Type B pancreatic cell (in vitro differentiated cells): ENCODE results near the gene CD101. TPM values are rescaled to one million over a fixed set of nuclear protein-coding genes. Genes with fewer than 3 reads are reported as not detected.

Source experiments
- DNase-seq: peaks from one replicate; pipeline ENCODE4 v3.0.0; 2021; ENCODE audit warnings: mixed read lengths; ENCODE audit not compliant: unreplicated experiment; ENCODE audit errors: extremely low spot score
- H3K27ac Mint-ChIP-seq: 2 replicates; pipeline ENCODE4 v1.8.0; 2021; ENCODE audit warnings: mild to moderate bottlenecking, mixed read lengths
- H3K27me3 Mint-ChIP-seq: 2 replicates; pipeline ENCODE4 v1.8.0; 2021; ENCODE audit warnings: mixed read lengths
- H3K36me3 Mint-ChIP-seq: 2 replicates; pipeline ENCODE4 v1.8.0; 2021; ENCODE audit warnings: mixed read lengths
- H3K4me1 Mint-ChIP-seq: one replicate; pipeline ENCODE4 v1.8.0; 2021; ENCODE audit warnings: mixed read lengths; ENCODE audit not compliant: unreplicated experiment
- H3K4me3 Mint-ChIP-seq: 2 replicates; pipeline ENCODE4 v1.8.0; 2021; ENCODE audit warnings: mild to moderate bottlenecking, mixed read lengths
- H3K9me3 Mint-ChIP-seq: 2 replicates; pipeline ENCODE4 v1.8.0; 2021; ENCODE audit warnings: mixed read lengths
- CTCF ChIP-seq: fragments of 200-600 bp; sonication (generic); conservative IDR thresholded peaks from 2 replicates; pipeline ENCODE4 v1.5.0; 2021; ENCODE audit warnings: antibody characterized with exemption, mild to moderate bottlenecking
- long read RNA-seq: library from polyadenylated mRNA; unstranded; transcript quantifications from one replicate; pipeline ENCODE4 v2.0.0, GENCODE V29; 2020
- total RNA-seq: library from RNA; stranded (reverse); gene quantifications from 2 replicates; pipeline ENCODE4 v1.2.1, GENCODE V29; 2021; ENCODE audit warnings: low replicate concordance

CD101 gene
- total RNA-seq: 1.1 and 4.4 TPM in 2 replicates
- long read RNA-seq, partial matches to known transcripts: 1 of 1 reads
- long read RNA-seq, other reads (novel, unspliced or antisense): 0 of 1 reads

GRCh38 chr1:117001254-117001927 is at the start of gene CD101:
TSS of gene CD101 (plus strand) at chr1:117001760. CDS start at chr1:117001818, 58 bp downstream.
- H3K4me1 Mint-ChIP-seq: peaks cover 24% of the 10 kb centered on the region
- no peaks in the 10 kb centered on the region for H3K27me3 Mint-ChIP-seq
- H3K36me3 Mint-ChIP-seq: peaks cover 20% of the 10 kb centered on the region
- DNase-seq: no peak
- H3K9me3 Mint-ChIP-seq: peaks cover 13% of the 10 kb centered on the region
- H3K27ac Mint-ChIP-seq: no peak within 1 kb of the TSS
- TF ChIP-seq CTCF: no peak
- H3K4me3 Mint-ChIP-seq: no peak within 1 kb of the TSS

GRCh38 chr1:116952738-116953275 is 48.8 kb upstream of the CD101 start:
- H3K4me1 Mint-ChIP-seq: peaks cover 40% of the 10 kb centered on the region
- DNase-seq: no peak
- no peaks in the 10 kb centered on the region for H3K9me3 Mint-ChIP-seq
- H3K27me3 Mint-ChIP-seq: no peaks in the 10 kb centered on the region
- no peak overlapping the region for H3K4me3 Mint-ChIP-seq
- peaks cover 25% of the 10 kb centered on the region for H3K36me3 Mint-ChIP-seq
- H3K27ac Mint-ChIP-seq: no peak overlapping the region
- no peak for TF ChIP-seq CTCF

GRCh38 chr1:116954440-116954839 is 47.1 kb upstream of the CD101 start:
- H3K9me3 Mint-ChIP-seq: no peaks in the 10 kb centered on the region
- H3K27me3 Mint-ChIP-seq: no peaks in the 10 kb centered on the region
- TF ChIP-seq CTCF: no peak
- H3K36me3 Mint-ChIP-seq: peaks cover 30% of the 10 kb centered on the region
- peaks cover 33% of the 10 kb centered on the region for H3K4me1 Mint-ChIP-seq
- no peak overlapping the region for H3K4me3 Mint-ChIP-seq
- no peak for DNase-seq
- H3K27ac Mint-ChIP-seq: no peak overlapping the region

GRCh38 chr1:116956378-116956777 is 45.2 kb upstream of the CD101 start:
- H3K36me3 Mint-ChIP-seq: peaks cover 32% of the 10 kb centered on the region

GRCh38 chr1:116957646-116958045 is 43.9 kb upstream of the CD101 start:
- no peak overlapping the region for H3K4me3 Mint-ChIP-seq
- no peak for DNase-seq
- no peak overlapping the region for H3K27ac Mint-ChIP-seq
- H3K36me3 Mint-ChIP-seq: peaks cover 24% of the 10 kb centered on the region
- no peaks in the 10 kb centered on the region for H3K9me3 Mint-ChIP-seq
- TF ChIP-seq CTCF: no peak
- H3K27me3 Mint-ChIP-seq: no peaks in the 10 kb centered on the region
- H3K4me1 Mint-ChIP-seq: peaks cover 8% of the 10 kb centered on the region

More at GRCh38 chr1:116956378-116956777, 45.2 kb upstream of the CD101 start:
- TF ChIP-seq CTCF: no peak
- no peaks in the 10 kb centered on the region for H3K27me3 Mint-ChIP-seq
- no peaks in the 10 kb centered on the region for H3K9me3 Mint-ChIP-seq
- no peak for DNase-seq
- H3K4me1 Mint-ChIP-seq: peaks cover 16% of the 10 kb centered on the region
- H3K4me3 Mint-ChIP-seq: no peak overlapping the region
- H3K27ac Mint-ChIP-seq: no peak overlapping the region
